ENCODE measurements around the gene NR6A1.

DNA sequence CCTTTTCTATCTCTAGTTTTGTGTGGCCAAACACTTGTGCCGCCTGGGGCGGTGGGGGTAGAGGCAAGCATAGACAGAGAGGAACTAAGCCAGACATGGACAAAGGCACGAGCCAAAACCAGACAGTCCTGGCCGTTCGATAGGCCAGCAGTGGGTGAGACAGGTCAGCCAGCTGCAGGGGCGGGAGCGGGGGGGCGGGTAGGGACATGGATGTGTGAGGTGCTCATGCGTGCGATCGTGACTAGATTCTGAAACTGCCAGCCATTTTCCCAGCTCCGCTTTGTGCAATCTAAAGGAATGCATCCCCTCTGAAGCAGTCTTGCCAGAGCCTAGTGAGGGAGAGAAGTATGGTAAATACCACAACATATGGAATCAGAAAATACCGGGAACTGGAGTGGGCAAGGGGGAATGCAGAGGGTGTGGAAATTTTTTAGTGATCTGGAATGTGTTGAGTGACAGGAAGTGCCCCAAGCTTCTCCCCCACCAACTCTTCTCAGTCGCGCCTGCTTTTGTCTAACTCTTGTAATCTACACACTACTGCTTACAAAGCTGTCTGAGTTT is 111.9 kb downstream of the NR6A1 start:
- TF ChIP-seq SUZ12 (IDR thresholded peaks at IDR 0.05; ENCODE audit: extremely low read depth, insufficient read depth, insufficient read length) (no peak), YY1 (IDR thresholded peaks at IDR 0.05; ENCODE audit: insufficient read depth, insufficient read length) (no peak)
